ENCODE results near the gene PDXDC1. TPM values are rescaled to one million over a fixed set of nuclear protein-coding genes. Genes with fewer than 3 reads are reported as not detected.

PDXDC1 gene
- total RNA-seq, 1 experiment from 2014 or later = 94.3 TPM

GRCh38 chr16:15053904-15054303, 79.1 kb downstream of the PDXDC1 start:
- Histone ChIP-seq H3K4me2 (ENCODE audit: low read length) (no peak overlapping the region), H3K79me2 (ENCODE audit: insufficient read depth, low read length) (no peaks in the 10 kb centered on the region; the same call in 1 of the 2 replicates), H3K9me2 (ENCODE audit: insufficient read depth) (no peaks in the 10 kb centered on the region), H2AFZ (ENCODE audit: low read depth, low read length, poor library complexity, severe bottlenecking) (no peak overlapping the region), H3K4me3 (replicated peaks in 1 of 2; ENCODE audit: low read depth in 1 of 2, low read length in 2 of 2) (no peak overlapping the region), H3K9me3 (ENCODE audit: control insufficient read depth in 1 of 2, insufficient read depth in 1 of 2, low read depth in 1 of 2, low read length in 2 of 2) (no peaks in the 10 kb centered on the region), H4K20me1 (ENCODE audit: insufficient read depth) (no peaks in the 10 kb centered on the region), H3K9ac (ENCODE audit: low read length) (no peak overlapping the region), H3K27ac (ENCODE audit: low read depth, low read length) (no peak overlapping the region), H3K27me3 (ENCODE audit: insufficient read depth, low read length) (no peaks in the 10 kb centered on the region), H3K4me1 (ENCODE audit: control insufficient read depth in 1 of 2, insufficient read depth in 2 of 2, low read length in 2 of 2) (peaks cover 0 to 15% of the 10 kb centered on the region in 2 experiments; a peak in 2 of 4 replicates), H3K36me3 (ENCODE audit: control insufficient read depth in 1 of 2, insufficient read depth in 2 of 2, low read length in 2 of 2) (peaks cover under 1% of the 10 kb centered on the region in 2 experiments; a peak in 3 of 4 replicates)
- RAD21 ChIA-PET (ENCODE audit: low non-redundant PET in 1 of 2, low total read pairs in 2 of 2, uncharacterized antibody in 2 of 2, unreplicated experiment in 2 of 2) = no interaction called here
- POLR2A ChIA-PET = no interaction called here
- intact Hi-C loops (cut with micrococcal nuclease) = no loop called here
- TF ChIP-seq ATF3 (IDR thresholded peaks at IDR 0.05) = no peak
- TF ChIP-seq REST (IDR thresholded peaks at IDR 0.05; ENCODE audit: low read depth) = no peak
- TF ChIP-seq SP1 (IDR thresholded peaks at IDR 0.05; ENCODE audit: low read depth) = no peak
- TF ChIP-seq ZFX (IDR thresholded peaks at IDR 0.05) = no peak
- TF ChIP-seq ZNF274 (IDR thresholded peaks at IDR 0.05; ENCODE audit: low read depth, low read length) = no peak
- DNase-seq (ENCODE audit: low read depth, low spot score) = no peak
- BruUV-seq (replicated peaks) = no TSS peak
- CTCF ChIA-PET = no interaction called here
- no peak for ATAC-seq
